ENCODE data around the gene ROBO1. TPM values are rescaled to one million over a fixed set of nuclear protein-coding genes. Genes with fewer than 3 reads are reported as not detected.

ROBO1 gene
- total and polyA plus RNA-seq, 2 donors (not counting 3 experiments of a cell fraction or from before 2014, with no cell fraction given): 5.9 to 14.2 TPM

DNA sequence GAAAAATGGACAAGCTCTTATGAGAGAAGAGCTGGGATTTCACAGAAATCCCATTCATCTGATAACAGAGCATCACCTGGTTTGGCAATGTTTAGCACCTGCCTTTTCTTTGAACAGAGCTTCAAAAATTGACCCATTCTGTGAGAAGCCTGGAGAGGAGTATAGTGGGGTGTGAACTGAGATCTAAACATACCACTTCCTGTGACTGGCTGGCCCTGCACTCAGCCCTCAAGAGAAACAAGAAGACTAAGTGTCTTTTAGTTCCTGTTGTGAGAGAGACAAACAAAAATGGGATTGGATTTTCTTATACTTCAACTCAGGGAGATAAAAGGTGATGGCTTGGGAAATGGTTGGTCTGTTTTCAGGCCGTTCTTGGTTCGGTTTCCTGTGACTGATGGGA, 1060.2 kb downstream of the ROBO1 start:
- Histone ChIP-seq H3K9me1 (replicated peaks; ENCODE audit: control insufficient read depth, extremely low read depth, insufficient read depth, low read length) (no peaks in the 10 kb centered on the region), H3K36me3 (ENCODE audit: control insufficient read depth in 2 of 2, extremely low read depth in 1 of 2, insufficient read depth in 2 of 2, low read length in 2 of 2) (no peaks in the 10 kb centered on the region), H3K9ac (replicated peaks; ENCODE audit: extremely low read depth, insufficient read depth, low read length) (no peak overlapping the region), H3K27me3 (ENCODE audit: control insufficient read depth in 2 of 2, insufficient read depth in 2 of 2, low read length in 2 of 2) (peaks cover 0 to 2% of the 10 kb centered on the region in 2 experiments), H2AFZ (ENCODE audit: low read depth, low read length) (no peak overlapping the region), H3K4me2 (ENCODE audit: insufficient read depth, low read length) (no peak overlapping the region), H3K4me3 (replicated peaks in 1 of 3; ENCODE audit: insufficient read depth in 1 of 3, low read depth in 1 of 3, low read length in 3 of 3) (no peak overlapping the region), H3K79me2 (ENCODE audit: control insufficient read depth, insufficient read depth, low read length) (no peaks in the 10 kb centered on the region), H3K9me3 (replicated peaks; ENCODE audit: control insufficient read depth, insufficient read depth, low read length) (no peaks in the 10 kb centered on the region), H3K27ac (ENCODE audit: insufficient read depth, low read depth, low read length) (no peak overlapping the region), H3K4me1 (ENCODE audit: control insufficient read depth, extremely low read depth, insufficient read depth, low read length) (peaks cover 5% of the 10 kb centered on the region), H4K20me1 (replicated peaks; ENCODE audit: control insufficient read depth, extremely low read depth, insufficient read depth, low read length) (no peaks in the 10 kb centered on the region)
- POLR2A ChIA-PET: no interaction called here
- no TSS peak for BruUV-seq (replicated peaks)
- FAIRE-seq (no peak), DNase-seq (ENCODE audit: low read depth, low spot score) (no peak)
- CTCF ChIA-PET: interaction anchor here (1.8 kb wide), 1 partner anchor 10 kb away, joined by 5 read pairs; no protein-coding TSS in a partner anchor
- TF ChIP-seq EZH2 (IDR thresholded peaks at IDR 0.05; ENCODE audit: borderline replicate concordance, low read depth, low read length, severe bottlenecking) (no peak), JUN (IDR thresholded peaks at IDR 0.05; ENCODE audit: borderline replicate concordance, insufficient read depth, insufficient read length, low read depth) (no peak), POLR2AphosphoS5 (IDR thresholded peaks at IDR 0.05; ENCODE audit: insufficient read depth, low read depth, low read length) (no peak)
- TF ChIP-seq, protein P1, sequence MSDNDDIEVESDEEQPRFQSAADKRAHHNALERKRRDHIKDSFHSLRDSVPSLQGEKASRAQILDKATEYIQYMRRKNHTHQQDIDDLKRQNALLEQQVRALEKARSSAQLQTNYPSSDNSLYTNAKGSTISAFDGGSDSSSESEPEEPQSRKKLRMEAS (IDR thresholded peaks at IDR 0.05; ENCODE audit: insufficient read depth, insufficient read length): no peak
- intact Hi-C loops (cut with micrococcal nuclease): no loop called here
- dilution Hi-C loops (cut with MboI; ENCODE audit: extremely low pct_ligation_motif_present, low sequenced_read_pairs): no loop called here

DNA sequence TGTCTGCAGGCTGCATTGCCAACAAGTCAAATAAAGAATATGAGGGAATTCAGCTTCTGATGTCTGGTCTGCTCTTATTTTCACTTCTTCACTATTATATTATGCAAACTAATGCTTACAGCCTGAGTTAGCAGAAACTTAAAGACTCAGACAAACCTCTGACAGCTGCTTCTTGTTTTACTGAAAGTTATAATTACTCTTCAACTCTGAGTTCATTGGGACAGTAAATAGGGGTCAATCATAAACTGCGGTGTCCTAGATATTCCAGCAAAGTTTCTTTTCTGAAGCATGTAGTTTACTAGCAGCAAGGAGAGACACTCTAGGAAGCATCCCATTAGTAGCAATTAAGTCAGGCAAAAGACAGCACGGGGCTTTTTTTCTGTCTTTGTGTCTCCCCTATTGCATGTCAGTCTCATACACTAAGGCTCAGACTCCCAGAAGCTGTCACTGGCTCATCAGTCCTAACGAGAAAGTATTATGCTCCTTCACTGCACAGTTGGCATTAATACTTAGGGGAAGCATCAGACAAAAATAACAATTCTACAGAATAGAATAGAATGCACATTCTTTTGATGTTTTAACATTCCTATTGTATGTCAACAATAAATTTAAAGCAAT, 1060.8 kb downstream of the ROBO1 start:
- POLR2A ChIA-PET: no interaction called here
- Histone ChIP-seq H3K27ac (ENCODE audit: insufficient read depth, low read depth, low read length) (no peak overlapping the region), H3K9me3 (replicated peaks; ENCODE audit: control insufficient read depth, insufficient read depth, low read length) (no peaks in the 10 kb centered on the region), H4K20me1 (replicated peaks; ENCODE audit: control insufficient read depth, extremely low read depth, insufficient read depth, low read length) (no peaks in the 10 kb centered on the region), H3K36me3 (ENCODE audit: control insufficient read depth in 2 of 2, extremely low read depth in 1 of 2, insufficient read depth in 2 of 2, low read length in 2 of 2) (no peaks in the 10 kb centered on the region), H3K27me3 (ENCODE audit: control insufficient read depth in 2 of 2, insufficient read depth in 2 of 2, low read length in 2 of 2) (peaks cover 0 to 2% of the 10 kb centered on the region in 2 experiments), H3K4me3 (replicated peaks in 1 of 3; ENCODE audit: insufficient read depth in 1 of 3, low read depth in 1 of 3, low read length in 3 of 3) (no peak overlapping the region), H3K9me1 (replicated peaks; ENCODE audit: control insufficient read depth, extremely low read depth, insufficient read depth, low read length) (no peaks in the 10 kb centered on the region), H2AFZ (ENCODE audit: low read depth, low read length) (no peak overlapping the region), H3K79me2 (ENCODE audit: control insufficient read depth, insufficient read depth, low read length) (no peaks in the 10 kb centered on the region), H3K4me1 (ENCODE audit: control insufficient read depth, extremely low read depth, insufficient read depth, low read length) (peaks cover 5% of the 10 kb centered on the region), H3K9ac (replicated peaks; ENCODE audit: extremely low read depth, insufficient read depth, low read length) (no peak overlapping the region), H3K4me2 (ENCODE audit: insufficient read depth, low read length) (no peak overlapping the region)
- dilution Hi-C loops (cut with MboI; ENCODE audit: extremely low pct_ligation_motif_present, low sequenced_read_pairs): no loop called here
- TF ChIP-seq EZH2 (IDR thresholded peaks at IDR 0.05; ENCODE audit: borderline replicate concordance, low read depth, low read length, severe bottlenecking) (no peak), FOS (IDR thresholded peaks at IDR 0.05; ENCODE audit: borderline replicate concordance, insufficient read depth, low read length) (no peak), MYC (IDR thresholded peaks at IDR 0.05; ENCODE audit: low read depth, low read length) (no peak), POLR2A (IDR thresholded peaks at IDR 0.05; ENCODE audit: low read depth, low read length) (no peak), JUN (IDR thresholded peaks at IDR 0.05; ENCODE audit: borderline replicate concordance, insufficient read depth, insufficient read length, low read depth) (no peak)
- TF ChIP-seq, protein P1 (IDR thresholded peaks at IDR 0.05; ENCODE audit: insufficient read depth, insufficient read length): no peak
- FAIRE-seq (no peak), DNase-seq (ENCODE audit: low read depth, low spot score) (no peak)
- BruUV-seq (replicated peaks): no TSS peak
- CTCF ChIA-PET: interaction anchor here (1.8 kb wide), 1 partner anchor 10 kb away, joined by 5 read pairs; no protein-coding TSS in a partner anchor
- intact Hi-C loops (cut with micrococcal nuclease): no loop called here

All from endothelial cell of umbilical vein (primary cell).